Neural progenitor cell (in vitro differentiated cells): ENCODE data around the gene EXOC6B.

ENCODE experiments used
- CTCF ChIP-seq: fragments of 200-600 bp; sonication (generic); IDR thresholded peaks from 2 replicates; pipeline ENCODE4 v1.5.1; 2017; ENCODE audit warnings: antibody characterized with exemption, mild to moderate bottlenecking
- EZH2 ChIP-seq: fragments of 200-600 bp; sonication (generic); IDR thresholded peaks from 2 replicates; pipeline ENCODE4 v1.6.1; 2017; ENCODE audit warnings: antibody characterized with exemption, mild to moderate bottlenecking, moderate library complexity

- no peak for TF ChIP-seq EZH2
- TF ChIP-seq CTCF = no peak
These were observed 493.1 kb downstream of the EXOC6B start for GRCh38 chr2:72332720-72333119.
